Measurements from ENCODE around the gene LMBR1. TPM values are rescaled to one million over a fixed set of nuclear protein-coding genes. Genes with fewer than 3 reads are reported as not detected.

The LMBR1 gene
- total RNA-seq, 1 donor = 39.4 TPM

DNA sequence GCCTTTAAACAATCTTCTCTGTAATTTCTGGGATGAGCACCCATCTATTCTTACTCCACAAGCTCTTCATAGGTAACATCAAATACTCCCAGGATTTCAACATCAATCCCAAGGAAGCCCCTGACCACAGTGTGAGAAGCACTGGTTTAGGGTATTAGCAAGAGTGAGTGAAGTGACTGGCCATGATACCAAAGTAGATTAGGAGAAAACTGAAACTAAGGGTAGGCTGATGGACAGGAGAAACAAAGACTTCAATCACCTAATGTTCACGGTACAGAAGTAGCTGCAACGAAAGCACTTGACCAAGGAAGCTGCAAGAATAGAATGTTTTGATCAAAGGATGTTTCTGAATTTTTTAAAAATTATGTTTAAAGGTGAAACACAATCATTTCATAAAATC lies 49.8 kb downstream of the LMBR1 start:
- H2AFZ ChIP-seq (ENCODE audit: low read length) = no peak overlapping the region
- no peaks in the 10 kb centered on the region for H3K36me3 ChIP-seq (ENCODE audit: insufficient read depth, low read length)
- no peak overlapping the region for H3K27ac ChIP-seq (ENCODE audit: low read depth, low read length)
- H3K4me2 ChIP-seq (ENCODE audit: insufficient read depth, low read length) = no peak overlapping the region
- H3K4me3 ChIP-seq (ENCODE audit: insufficient read depth, low read length) = no peak overlapping the region
- peaks cover 28% of the 10 kb centered on the region for H3K79me2 ChIP-seq (ENCODE audit: insufficient read depth, low read length)
- H4K20me1 ChIP-seq (ENCODE audit: insufficient read depth, low read length) = peaks cover 7% of the 10 kb centered on the region
- no peaks in the 10 kb centered on the region for H3K27me3 ChIP-seq (ENCODE audit: insufficient read depth, low read length)
- no peak for DNase-seq (ENCODE audit: insufficient read length, low spot score, missing footprints)
- H3K9me3 ChIP-seq (ENCODE audit: low read depth, low read length) = no peaks in the 10 kb centered on the region
- H3K4me1 ChIP-seq (ENCODE audit: insufficient read depth, low read length) = peaks cover 5% of the 10 kb centered on the region
- no peak for TF ChIP-seq CTCF (IDR thresholded peaks at IDR 0.05; ENCODE audit: extremely low read depth, low read depth, low read length)

DNA sequence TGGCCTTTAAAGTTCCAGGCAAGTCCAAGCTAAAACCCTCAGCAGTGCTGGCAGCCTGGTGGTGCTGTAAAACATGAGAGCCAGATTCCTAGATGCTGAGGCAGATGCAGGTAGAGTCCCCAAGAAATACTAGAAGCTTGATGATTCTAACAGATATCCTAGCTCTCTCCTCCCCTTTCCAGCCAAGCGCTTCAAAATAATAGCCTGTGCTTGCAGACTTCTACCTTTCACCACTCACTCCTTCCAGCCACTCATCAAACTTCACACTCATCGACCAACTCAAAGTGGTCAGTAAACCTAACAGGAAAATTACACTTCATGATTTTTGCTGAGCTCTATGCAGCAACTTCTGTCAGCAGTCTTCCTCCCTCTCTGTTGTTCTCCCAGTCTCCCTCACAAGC lies 50.2 kb downstream of the LMBR1 start:
- no peak overlapping the region for H3K4me2 ChIP-seq (ENCODE audit: insufficient read depth, low read length)
- no peak overlapping the region for H3K4me3 ChIP-seq (ENCODE audit: insufficient read depth, low read length)
- TF ChIP-seq CTCF (IDR thresholded peaks at IDR 0.05; ENCODE audit: extremely low read depth, low read depth, low read length) = no peak
- peaks cover 5% of the 10 kb centered on the region for H3K4me1 ChIP-seq (ENCODE audit: insufficient read depth, low read length)
- no peak for DNase-seq (ENCODE audit: insufficient read length, low spot score, missing footprints)
- H3K36me3 ChIP-seq (ENCODE audit: insufficient read depth, low read length) = no peaks in the 10 kb centered on the region
- H2AFZ ChIP-seq (ENCODE audit: low read length) = no peak overlapping the region
- no peak overlapping the region for H3K27ac ChIP-seq (ENCODE audit: low read depth, low read length)
- no peaks in the 10 kb centered on the region for H3K9me3 ChIP-seq (ENCODE audit: low read depth, low read length)
- peaks cover 28% of the 10 kb centered on the region for H3K79me2 ChIP-seq (ENCODE audit: insufficient read depth, low read length)
- H4K20me1 ChIP-seq (ENCODE audit: insufficient read depth, low read length) = peaks cover 4% of the 10 kb centered on the region
- H3K27me3 ChIP-seq (ENCODE audit: insufficient read depth, low read length) = no peaks in the 10 kb centered on the region

- no peak overlapping the region for H3K4me3 ChIP-seq (ENCODE audit: insufficient read depth, low read length)
- no peaks in the 10 kb centered on the region for H3K27me3 ChIP-seq (ENCODE audit: insufficient read depth, low read length)
- no peak for DNase-seq (ENCODE audit: insufficient read length, low spot score, missing footprints)
- no peak overlapping the region for H2AFZ ChIP-seq (ENCODE audit: low read length)
- peaks cover 25% of the 10 kb centered on the region for H3K79me2 ChIP-seq (ENCODE audit: insufficient read depth, low read length)
- peaks cover 3% of the 10 kb centered on the region for H4K20me1 ChIP-seq (ENCODE audit: insufficient read depth, low read length)
- no peak overlapping the region for H3K4me2 ChIP-seq (ENCODE audit: insufficient read depth, low read length)
- no peaks in the 10 kb centered on the region for H3K9me3 ChIP-seq (ENCODE audit: low read depth, low read length)
- peaks cover 5% of the 10 kb centered on the region for H3K4me1 ChIP-seq (ENCODE audit: insufficient read depth, low read length)
- H3K27ac ChIP-seq (ENCODE audit: low read depth, low read length) = no peak overlapping the region
- no peaks in the 10 kb centered on the region for H3K36me3 ChIP-seq (ENCODE audit: insufficient read depth, low read length)
- no peak for TF ChIP-seq CTCF (IDR thresholded peaks at IDR 0.05; ENCODE audit: extremely low read depth, low read depth, low read length)
These were observed 50.7 kb downstream of the LMBR1 start for GRCh38 chr7:156842317-156842716.

DNA sequence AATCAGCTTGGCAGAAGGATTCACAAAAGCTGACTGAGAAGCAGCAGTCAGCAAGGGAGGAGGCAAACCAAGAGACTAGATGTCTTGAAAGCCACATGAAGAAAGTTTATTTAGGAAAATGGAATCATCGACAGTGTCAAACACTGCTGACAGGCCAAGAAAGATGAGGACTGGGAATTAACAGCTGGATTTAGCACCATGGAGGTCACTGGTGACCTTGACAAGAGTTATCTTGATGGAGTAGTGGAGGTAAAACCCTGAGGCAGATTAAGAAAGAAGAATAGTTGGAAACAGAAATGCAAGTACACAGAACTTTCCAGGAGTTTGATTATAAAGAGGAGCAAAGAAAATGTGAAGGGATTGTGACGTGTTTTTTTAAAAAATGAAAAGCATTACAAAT lies 51.5 kb downstream of the LMBR1 start:
- no peak overlapping the region for H3K27ac ChIP-seq (ENCODE audit: low read depth, low read length)
- DNase-seq (ENCODE audit: insufficient read length, low spot score, missing footprints) = no peak
- H3K36me3 ChIP-seq (ENCODE audit: insufficient read depth, low read length) = no peaks in the 10 kb centered on the region
- H2AFZ ChIP-seq (ENCODE audit: low read length) = no peak overlapping the region
- H4K20me1 ChIP-seq (ENCODE audit: insufficient read depth, low read length) = peaks cover 3% of the 10 kb centered on the region
- no peaks in the 10 kb centered on the region for H3K27me3 ChIP-seq (ENCODE audit: insufficient read depth, low read length)
- H3K4me3 ChIP-seq (ENCODE audit: insufficient read depth, low read length) = no peak overlapping the region
- peaks cover 5% of the 10 kb centered on the region for H3K4me1 ChIP-seq (ENCODE audit: insufficient read depth, low read length)
- no peaks in the 10 kb centered on the region for H3K9me3 ChIP-seq (ENCODE audit: low read depth, low read length)
- no peak overlapping the region for H3K4me2 ChIP-seq (ENCODE audit: insufficient read depth, low read length)
- TF ChIP-seq CTCF (IDR thresholded peaks at IDR 0.05; ENCODE audit: extremely low read depth, low read depth, low read length) = no peak
- H3K79me2 ChIP-seq (ENCODE audit: insufficient read depth, low read length) = peaks cover 23% of the 10 kb centered on the region
